GM18907 (cell line): ENCODE data around the gene TMEM232.

ENCODE experiments used
- ATAC-seq: cut with Tn5 transposase; IDR thresholded peaks from one replicate; pipeline ENCODE4 v1.9.1; 2021; ENCODE audit warnings: mild to moderate bottlenecking, moderate library complexity; ENCODE audit not compliant: unreplicated experiment

TMEM232 gene

GRCh38 chr5:110439296-110439695 lies 287.2 kb downstream of the TMEM232 start:
- ATAC-seq = no peak

- no peak for ATAC-seq
Measured at GRCh38 chr5:110435207-110435606, 291.3 kb downstream of the TMEM232 start.

- ATAC-seq = no peak
Measured at GRCh38 chr5:110431603-110432002, 294.9 kb downstream of the TMEM232 start.

GRCh38 chr5:110414360-110414759 lies 312.1 kb downstream of the TMEM232 start:
- peak; percentile 64 for ATAC-seq

- ATAC-seq = no peak
Measured at GRCh38 chr5:110413856-110414255, 312.6 kb downstream of the TMEM232 start.

GRCh38 chr5:110409571-110409970 lies 316.9 kb downstream of the TMEM232 start:
- no peak for ATAC-seq

- ATAC-seq = no peak
Measured at GRCh38 chr5:110402562-110402961, 323.9 kb downstream of the TMEM232 start.

GRCh38 chr5:110401881-110402280 lies 324.6 kb downstream of the TMEM232 start:
- no peak for ATAC-seq

GRCh38 chr5:110398951-110399350 lies 327.5 kb downstream of the TMEM232 start:
- ATAC-seq = no peak

GRCh38 chr5:110397281-110397680 lies 329.2 kb downstream of the TMEM232 start:
- no peak for ATAC-seq

- no peak for ATAC-seq
Measured at GRCh38 chr5:110386782-110387181, 339.7 kb downstream of the TMEM232 start.

GRCh38 chr5:110383231-110383630 lies 343.2 kb downstream of the TMEM232 start:
- no peak for ATAC-seq

- no peak for ATAC-seq
Measured at GRCh38 chr5:110377943-110378342, 348.5 kb downstream of the TMEM232 start.

GRCh38 chr5:110377361-110377760 lies 349.1 kb downstream of the TMEM232 start:
- ATAC-seq = no peak

- no peak for ATAC-seq
Measured at GRCh38 chr5:110376281-110376951, 350.1 kb downstream of the TMEM232 start.

- ATAC-seq = peak; percentile 95
Measured at GRCh38 chr5:110371725-110372041, 354.8 kb downstream of the TMEM232 start.

GRCh38 chr5:110371011-110371724 lies 355.3 kb downstream of the TMEM232 start:
- ATAC-seq = peak; percentile 71
